Kidney capillary endothelial cell (primary cell): ENCODE measurements around the gene CACNA1C.
"Not testable (repeated sequence)": the region's sequence is repeated elsewhere in the genome, so short reads cannot be mapped to it uniquely, and the experiment has no call there.

ENCODE experiments used
- DNase-seq: peaks from one replicate; pipeline ENCODE4 v3.0.0-alpha.2; 2018; ENCODE audit warnings: low spot score

CACNA1C gene

GRCh38 chr12:2112401-2112800 is 59.6 kb downstream of the CACNA1C start:
- DNase-seq: no peak

GRCh38 chr12:2113119-2113912 is 60.5 kb downstream of the CACNA1C start:
- no peak for DNase-seq

GRCh38 chr12:2114071-2114470 is 61.3 kb downstream of the CACNA1C start:
- no peak for DNase-seq

- DNase-seq: no peak
Measured at GRCh38 chr12:2115101-2115845, 62.5 kb downstream of the CACNA1C start.

DNA sequence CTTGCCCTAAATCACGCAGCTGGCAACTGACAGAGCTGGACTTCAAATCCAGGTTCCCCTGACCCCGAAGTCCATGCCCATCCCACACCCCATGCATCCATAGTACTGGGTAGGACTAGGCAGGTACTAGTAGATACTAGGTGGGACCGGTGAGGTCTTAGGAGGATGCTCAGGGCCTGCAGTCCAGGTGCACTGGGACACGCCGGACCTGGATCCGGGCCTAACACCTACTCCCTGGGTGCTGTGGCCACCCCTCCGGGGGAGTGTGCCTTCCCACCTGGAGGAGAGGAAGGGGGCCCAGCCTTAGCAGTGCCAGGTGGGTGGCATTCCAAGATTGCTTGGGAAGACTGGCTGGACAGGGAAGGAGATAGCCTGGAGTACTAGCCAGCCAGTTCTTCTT is 64.8 kb downstream of the CACNA1C start:
- DNase-seq: no peak

- DNase-seq: no peak
Measured at GRCh38 chr12:2118061-2118460, 65.3 kb downstream of the CACNA1C start.

DNA sequence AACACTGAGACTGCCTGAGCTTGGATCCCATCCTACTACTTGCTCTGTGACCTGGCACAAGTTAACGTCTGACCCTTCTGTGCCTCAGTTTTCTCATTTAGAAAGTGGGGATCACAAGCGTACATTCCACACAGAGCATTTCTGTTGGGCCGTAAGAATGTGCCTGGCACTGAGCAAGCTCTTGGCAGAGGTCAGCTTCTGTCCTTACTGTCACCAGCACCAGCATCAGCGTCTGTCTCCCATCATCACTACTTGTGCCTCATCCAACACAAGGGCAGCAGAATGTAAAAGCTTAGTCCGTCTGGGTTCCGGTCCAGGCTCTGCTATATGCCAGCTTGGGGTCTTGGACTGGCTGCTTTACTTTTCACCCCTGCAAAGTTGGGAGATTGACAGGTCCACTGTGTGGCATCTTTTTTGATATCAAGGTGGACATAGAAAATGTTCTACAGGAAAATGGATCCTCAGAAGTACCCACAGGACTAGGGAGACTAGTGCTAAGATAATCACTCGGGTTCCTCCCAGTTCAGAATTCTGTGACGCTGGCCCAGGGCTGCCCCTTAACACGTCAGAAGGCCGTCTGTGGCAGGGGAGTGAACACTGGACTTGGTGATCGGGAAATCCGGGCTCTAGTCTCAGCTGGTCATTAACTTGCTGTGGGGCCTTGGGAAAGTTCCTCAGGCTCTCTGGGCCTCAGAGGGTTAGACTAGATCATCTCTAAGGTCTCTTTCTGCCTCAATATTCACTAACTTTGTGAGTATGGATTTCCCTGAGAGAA is 65.9 kb downstream of the CACNA1C start:
- no peak for DNase-seq

GRCh38 chr12:2119266-2119665 is 66.5 kb downstream of the CACNA1C start:
- no peak for DNase-seq

DNA sequence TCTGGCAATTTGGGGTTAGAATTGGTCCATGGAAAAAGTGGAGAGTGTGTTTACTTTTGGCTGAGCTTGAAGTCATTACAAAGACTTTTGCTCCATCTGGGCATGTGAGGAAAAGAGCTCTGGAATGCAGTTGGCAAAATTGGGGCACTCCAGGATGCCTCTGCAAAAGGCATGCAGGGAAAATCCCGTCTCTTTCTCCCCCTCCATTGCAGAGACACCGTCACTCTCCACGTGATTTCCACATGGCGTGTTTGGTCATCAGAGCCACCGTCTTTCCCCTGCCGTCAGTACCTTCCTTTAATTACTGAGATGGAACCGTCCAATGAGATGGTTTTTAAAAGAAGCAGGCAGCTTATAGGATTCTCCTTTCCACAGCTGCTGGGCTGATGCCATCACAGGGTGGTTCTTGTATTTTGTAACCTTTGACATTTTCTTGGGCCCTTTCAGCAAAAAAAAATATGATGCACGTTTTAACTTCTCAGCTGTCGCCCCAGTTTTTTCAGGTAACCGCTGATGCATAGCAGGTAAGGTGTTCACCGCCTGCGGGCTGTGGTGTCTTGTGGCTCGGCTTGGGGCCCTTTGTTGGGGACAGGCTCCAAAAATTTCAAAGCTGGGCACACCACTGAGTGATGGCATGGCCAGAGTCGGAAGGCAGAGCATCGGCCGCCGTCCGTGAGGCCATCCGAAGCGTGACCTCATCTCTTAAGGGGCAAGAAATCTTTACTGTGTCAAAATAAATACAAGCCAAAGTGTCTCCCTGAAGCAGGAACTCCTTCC is 68.4 kb downstream of the CACNA1C start:
- DNase-seq: no peak

GRCh38 chr12:2124466-2125023 is 71.8 kb downstream of the CACNA1C start:
- no peak for DNase-seq

DNA sequence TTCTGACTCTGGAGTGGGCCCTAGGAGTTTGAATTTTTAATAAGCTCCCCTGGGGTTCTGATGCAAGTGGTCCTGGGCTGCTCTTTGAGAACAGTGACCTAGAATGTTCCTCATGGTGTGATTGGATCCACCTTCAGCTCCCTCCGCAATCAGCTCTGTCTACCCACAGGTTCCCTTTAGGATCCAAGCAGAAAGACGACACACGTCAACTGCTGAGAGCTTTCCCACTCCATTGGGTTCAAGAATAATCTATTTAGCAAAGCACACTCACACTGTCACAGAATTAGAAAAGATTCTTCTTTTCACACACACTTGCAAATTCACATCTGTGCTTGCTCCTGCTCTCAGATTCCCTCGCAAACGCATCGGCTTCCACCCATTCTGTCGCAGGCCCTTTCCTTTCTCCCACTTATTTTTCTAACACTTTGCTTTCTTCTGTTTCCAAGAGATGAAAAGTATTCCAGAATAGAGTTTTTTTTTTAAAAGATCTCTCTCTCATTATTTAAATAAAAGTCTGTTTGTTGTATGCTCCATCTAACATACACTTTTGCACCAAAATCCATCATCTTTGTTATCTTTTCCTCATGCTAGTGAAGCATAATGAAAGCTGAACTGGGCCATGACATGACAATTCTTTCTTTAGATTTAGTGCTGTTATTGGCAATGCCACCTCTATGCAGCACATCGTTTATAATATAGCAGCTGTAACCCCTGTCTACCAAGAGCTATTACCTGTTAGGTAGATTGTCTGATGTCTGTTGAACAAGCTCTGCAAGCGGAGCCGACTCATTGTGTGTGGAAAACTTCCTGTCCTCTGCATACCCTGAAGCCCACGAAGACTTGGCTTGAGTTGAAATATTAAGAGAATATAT is 73.1 kb downstream of the CACNA1C start:
- no peak for DNase-seq

DNA sequence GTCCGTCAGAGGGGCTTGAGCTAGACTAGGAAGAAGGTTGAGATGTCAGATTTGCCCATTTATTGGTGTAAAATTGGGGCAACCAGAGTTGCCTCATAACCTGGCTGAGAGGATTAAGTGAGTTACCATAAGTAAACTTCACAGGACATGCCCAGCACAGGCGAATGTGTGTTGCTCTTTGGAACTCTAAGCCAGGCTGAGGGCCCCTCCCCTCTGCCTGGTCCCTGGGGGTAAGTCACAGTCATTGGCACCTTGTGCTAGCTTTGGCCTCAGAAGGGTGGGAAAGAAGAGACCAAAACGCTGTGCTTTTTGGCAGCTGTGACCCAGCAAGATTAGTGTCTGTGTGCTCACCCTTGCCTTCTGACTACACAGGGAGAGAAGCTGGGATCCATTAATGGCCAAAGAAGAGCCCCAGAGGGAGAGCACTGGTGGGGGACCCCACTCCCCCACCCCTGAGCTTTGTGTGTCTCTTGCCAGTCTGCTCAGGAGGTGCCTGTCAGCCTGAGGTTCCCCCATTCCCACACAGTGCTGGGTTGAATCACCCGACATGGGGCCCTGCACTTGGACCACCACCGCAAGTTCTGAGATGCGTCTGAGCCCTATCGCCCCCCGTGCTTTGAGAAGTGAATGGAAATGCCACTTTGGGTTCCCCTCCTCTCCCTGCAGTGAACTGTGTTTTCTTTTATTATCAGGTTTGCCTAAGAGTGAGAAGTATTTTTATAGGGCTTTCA is 74.1 kb downstream of the CACNA1C start:
- no peak for DNase-seq

GRCh38 chr12:2129076-2129475 is 76.3 kb downstream of the CACNA1C start:
- DNase-seq: no peak

- not testable (repeated sequence) for DNase-seq
Measured at GRCh38 chr12:2135661-2136418, 83.1 kb downstream of the CACNA1C start.

DNA sequence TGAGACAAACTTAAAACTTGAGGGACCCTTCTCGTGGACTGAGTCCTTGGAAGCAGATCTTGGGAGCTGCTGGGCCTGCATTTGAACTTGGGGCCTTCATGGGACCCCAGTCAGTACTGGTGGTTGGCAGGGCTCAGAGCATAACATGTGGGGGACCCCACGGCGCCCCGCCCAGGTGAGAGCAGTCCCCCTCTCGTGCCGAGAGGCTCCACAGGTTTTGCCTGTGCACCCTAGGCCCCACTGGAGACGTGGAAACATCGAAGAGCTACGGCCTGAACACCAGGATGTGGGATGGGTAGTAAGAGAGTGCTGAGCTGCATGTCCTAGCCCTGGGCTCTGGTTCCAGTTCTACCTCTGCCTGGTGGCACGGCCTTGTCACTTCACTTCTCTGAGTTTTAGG is 84.1 kb downstream of the CACNA1C start:
- no peak for DNase-seq

GRCh38 chr12:2137711-2138110 is 84.9 kb downstream of the CACNA1C start:
- DNase-seq: no peak

- DNase-seq: no peak
Measured at GRCh38 chr12:2138294-2138693, 85.5 kb downstream of the CACNA1C start.

GRCh38 chr12:2138871-2139308 is 86.1 kb downstream of the CACNA1C start:
- no peak for DNase-seq

DNA sequence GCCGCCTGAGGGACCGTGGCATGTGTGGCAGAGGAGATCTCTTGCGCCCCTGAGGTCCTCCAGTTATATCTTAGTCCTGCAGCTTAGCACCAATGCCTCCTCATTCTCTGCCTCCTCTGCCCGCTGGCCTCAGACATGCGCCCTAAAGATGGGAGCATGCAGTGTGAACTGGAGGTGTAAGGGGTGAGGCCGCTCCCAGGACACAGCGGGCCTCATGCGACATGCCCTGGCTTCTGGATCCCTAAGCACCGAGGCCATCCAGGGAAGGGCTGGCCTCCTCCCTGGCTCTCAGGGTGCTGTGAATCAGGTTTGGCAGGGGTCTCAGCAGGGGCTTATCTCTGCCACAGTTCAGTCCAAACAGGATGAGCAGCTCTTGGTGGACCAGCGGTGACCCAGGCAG is 86.9 kb downstream of the CACNA1C start:
- DNase-seq: no peak
